ENCODE results near the gene HNF4A.

HNF4A gene

DNA sequence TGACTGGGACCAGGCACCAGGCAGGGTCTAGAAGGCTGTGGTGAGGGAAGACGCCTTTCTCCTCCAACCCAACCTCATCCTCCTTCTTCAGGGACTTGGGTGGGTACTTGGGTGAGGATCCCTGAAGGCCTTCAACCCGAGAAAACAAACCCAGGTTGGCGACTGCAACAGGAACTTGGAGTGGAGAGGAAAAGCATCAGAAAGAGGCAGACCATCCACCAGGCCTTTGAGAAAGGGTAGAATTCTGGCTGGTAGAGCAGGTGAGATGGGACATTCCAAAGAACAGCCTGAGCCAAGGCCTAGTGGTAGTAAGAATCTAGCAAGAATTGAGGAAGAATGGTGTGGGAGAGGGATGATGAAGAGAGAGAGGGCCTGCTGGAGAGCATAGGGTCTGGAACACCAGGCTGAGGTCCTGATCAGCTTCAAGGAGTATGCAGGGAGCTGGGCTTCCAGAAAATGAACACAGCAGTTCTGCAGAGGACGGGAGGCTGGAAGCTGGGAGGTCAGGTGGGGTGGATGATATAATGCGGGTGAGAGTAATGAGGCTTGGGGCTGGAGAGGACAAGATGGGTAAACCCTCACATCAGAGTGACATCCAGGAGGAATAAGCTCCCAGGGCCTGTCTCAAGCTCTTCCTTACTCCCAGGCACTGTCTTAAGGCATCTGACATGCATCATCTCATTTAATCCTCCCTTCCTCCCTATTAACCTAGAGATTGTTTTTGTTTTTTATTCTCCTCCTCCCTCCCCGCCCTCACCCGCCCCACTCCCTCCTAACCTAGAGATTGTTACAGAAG is 75.0 kb downstream of the HNF4A start:
- Histone ChIP-seq H3K27me3 (ENCODE audit: insufficient read depth, low read depth, severe bottlenecking) (no peaks in the 10 kb centered on the region), H3K4me3 (ENCODE audit: low read depth, low read length) (no peak overlapping the region), H3K9me3 (ENCODE audit: severe bottlenecking) (no peaks in the 10 kb centered on the region), H3K36me3 (no peaks in the 10 kb centered on the region), H3K27ac (no peak overlapping the region)
- TF ChIP-seq, protein P1, sequence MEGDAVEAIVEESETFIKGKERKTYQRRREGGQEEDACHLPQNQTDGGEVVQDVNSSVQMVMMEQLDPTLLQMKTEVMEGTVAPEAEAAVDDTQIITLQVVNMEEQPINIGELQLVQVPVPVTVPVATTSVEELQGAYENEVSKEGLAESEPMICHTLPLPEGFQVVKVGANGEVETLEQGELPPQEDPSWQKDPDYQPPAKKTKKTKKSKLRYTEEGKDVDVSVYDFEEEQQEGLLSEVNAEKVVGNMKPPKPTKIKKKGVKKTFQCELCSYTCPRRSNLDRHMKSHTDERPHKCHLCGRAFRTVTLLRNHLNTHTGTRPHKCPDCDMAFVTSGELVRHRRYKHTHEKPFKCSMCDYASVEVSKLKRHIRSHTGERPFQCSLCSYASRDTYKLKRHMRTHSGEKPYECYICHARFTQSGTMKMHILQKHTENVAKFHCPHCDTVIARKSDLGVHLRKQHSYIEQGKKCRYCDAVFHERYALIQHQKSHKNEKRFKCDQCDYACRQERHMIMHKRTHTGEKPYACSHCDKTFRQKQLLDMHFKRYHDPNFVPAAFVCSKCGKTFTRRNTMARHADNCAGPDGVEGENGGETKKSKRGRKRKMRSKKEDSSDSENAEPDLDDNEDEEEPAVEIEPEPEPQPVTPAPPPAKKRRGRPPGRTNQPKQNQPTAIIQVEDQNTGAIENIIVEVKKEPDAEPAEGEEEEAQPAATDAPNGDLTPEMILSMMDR (IDR thresholded peaks at IDR 0.05; ENCODE audit: low read depth, low read length): no peak
- DNase-seq: no peak

DNA sequence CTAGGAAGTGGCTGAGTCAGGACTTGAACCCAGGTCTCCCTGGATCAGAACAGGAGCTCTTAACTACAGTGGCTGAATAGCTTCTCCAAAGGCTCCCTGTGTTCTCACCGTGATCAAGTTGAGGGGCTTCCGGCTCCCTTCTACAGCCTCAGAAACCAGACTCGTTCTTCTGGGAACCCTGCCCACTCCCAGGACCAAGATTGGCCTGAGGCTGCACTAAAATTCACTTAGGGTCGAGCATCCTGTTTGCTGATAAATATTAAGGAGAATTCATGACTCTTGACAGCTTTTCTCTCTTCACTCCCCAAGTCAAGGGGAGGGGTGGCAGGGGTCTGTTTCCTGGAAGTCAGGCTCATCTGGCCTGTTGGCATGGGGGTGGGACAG is 75.6 kb downstream of the HNF4A start:
- Histone ChIP-seq H3K4me3 (ENCODE audit: low read depth, low read length) (no peak overlapping the region), H3K36me3 (no peaks in the 10 kb centered on the region), H3K9me3 (ENCODE audit: severe bottlenecking) (no peaks in the 10 kb centered on the region), H3K27ac (no peak overlapping the region), H3K27me3 (ENCODE audit: insufficient read depth, low read depth, severe bottlenecking) (no peaks in the 10 kb centered on the region)
- no peak for DNase-seq
- TF ChIP-seq, protein P1 (IDR thresholded peaks at IDR 0.05; ENCODE audit: low read depth, low read length): no peak

DNA sequence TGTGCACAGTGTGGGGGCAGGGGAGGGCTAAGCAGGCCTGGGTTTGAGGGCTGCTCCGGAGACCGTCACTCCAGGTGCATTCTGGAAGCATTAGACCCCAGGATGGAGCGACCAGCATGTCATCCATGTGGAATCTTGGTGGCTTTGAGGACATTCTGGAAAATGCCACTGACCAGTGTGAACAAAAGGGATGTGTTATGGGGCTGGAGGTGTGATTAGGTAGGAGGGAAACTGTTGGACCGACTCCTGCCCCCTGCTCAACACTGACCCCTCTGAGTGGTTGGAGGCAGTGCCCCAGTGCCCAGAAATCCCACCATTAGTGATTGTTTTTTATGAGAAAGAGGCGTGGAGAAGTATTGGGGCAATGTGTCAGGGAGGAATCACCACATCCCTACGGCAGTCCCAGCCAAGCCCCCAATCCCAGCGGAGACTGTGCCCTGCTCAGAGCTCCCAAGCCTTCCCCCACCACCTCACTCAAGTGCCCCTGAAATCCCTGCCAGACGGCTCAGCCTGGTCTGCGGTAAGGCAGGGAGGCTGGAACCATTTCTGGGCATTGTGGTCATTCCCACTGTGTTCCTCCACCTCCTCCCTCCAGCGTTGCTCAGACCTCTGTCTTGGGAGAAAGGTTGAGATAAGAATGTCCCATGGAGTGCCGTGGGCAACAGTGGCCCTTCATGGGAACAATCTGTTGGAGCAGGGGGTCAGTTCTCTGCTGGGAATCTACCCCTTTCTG is 76.2 kb downstream of the HNF4A start:
- DNase-seq: no peak
- H3K4me3 ChIP-seq (ENCODE audit: low read depth, low read length): no peak overlapping the region
- H3K27me3 ChIP-seq (ENCODE audit: insufficient read depth, low read depth, severe bottlenecking): no peaks in the 10 kb centered on the region
- no peaks in the 10 kb centered on the region for H3K9me3 ChIP-seq (ENCODE audit: severe bottlenecking)
- H3K36me3 ChIP-seq: no peaks in the 10 kb centered on the region
- no peak overlapping the region for H3K27ac ChIP-seq
- TF ChIP-seq, protein P1 (IDR thresholded peaks at IDR 0.05; ENCODE audit: low read depth, low read length): 0 out of 2 replicates have a peak, but pooled peaks have one; percentile 18

DNA sequence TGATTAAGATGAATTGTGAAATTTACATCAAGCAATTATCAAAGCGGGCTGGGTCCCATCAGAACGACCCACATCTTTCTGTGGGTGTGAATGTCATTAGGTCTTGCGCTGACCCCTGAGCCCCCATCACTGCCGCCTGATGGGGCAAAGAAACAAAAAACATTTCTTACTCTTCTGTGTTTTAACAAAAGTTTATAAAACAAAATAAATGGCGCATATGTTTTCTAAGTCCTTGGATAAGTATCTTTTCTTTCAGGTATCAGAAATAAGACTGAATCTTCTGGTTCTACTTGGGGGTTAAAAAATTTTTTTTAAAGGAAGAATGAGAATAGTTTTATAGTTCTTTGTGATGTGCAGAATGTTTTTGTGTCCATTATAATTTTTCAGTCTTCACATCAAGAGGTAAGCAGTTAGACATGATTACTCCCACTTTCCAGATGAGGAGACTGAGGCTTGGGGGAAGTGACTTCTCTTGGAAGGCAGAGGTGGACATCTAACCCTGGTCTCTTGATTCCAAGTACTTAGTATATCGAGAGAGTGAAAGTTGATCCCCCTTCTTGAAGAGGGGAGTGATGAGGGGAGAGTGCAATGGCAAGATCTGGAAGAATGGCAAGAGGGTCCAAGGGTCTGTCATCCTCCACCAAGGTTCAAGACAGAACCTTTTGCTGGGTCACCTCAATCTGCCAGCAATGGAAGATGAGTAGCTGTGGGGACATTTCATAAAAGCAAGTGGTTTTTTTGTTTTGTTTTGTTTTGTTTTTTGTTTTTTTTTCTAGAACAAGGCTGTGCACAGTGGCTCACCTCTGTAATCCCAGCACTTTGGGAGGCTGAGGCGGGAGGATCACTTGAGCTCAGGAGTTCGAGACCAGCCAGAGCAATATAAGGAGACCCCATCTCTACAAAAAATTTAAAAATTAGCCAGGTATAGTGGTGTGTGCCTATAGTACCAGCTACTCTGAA is 77.4 kb downstream of the HNF4A start:
- Histone ChIP-seq H3K27me3 (ENCODE audit: insufficient read depth, low read depth, severe bottlenecking) (no peaks in the 10 kb centered on the region), H3K27ac (no peak overlapping the region), H3K36me3 (no peaks in the 10 kb centered on the region), H3K4me3 (ENCODE audit: low read depth, low read length) (no peak overlapping the region), H3K9me3 (ENCODE audit: severe bottlenecking) (no peaks in the 10 kb centered on the region)
- no peak for DNase-seq
- TF ChIP-seq, protein P1 (IDR thresholded peaks at IDR 0.05; ENCODE audit: low read depth, low read length): no peak

DNA sequence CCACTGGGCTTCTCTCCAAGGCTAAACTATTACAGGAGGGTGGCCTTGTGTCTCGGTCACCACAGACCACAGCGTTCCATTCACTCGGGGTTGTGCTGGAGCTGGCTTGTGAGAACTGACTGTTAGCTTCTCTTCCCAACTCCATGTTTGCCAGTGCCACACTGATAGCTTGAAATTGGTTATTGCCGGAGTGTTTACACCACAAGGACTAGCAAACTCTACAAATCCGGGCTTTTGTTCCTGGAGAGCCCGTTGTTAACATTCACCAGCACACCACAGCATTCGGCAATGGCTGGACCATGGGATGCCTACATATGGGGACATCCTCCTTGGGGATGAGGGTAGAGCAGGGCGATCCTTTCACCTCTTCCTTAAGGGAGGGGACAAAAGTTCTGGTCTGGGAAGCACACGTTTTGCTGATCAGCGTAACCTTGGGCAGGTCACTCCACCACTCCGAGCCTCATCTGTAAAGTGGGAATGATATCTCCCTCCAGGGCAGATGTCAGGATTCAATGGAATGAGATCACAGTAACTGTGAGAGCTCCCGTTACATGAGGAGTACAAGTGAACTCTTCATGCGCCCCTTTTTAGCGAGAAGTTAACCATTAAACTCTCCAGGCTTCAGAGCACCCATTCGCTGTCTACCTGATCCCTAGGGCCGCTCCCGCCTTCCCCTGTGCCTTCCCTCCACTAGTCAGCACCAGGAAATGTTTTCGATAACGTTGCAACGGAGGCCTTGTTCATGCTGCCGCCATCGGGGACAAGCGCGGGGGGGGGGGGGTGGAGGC is 78.4 kb downstream of the HNF4A start:
- no peak for DNase-seq
- H3K27ac ChIP-seq: no peak overlapping the region
- TF ChIP-seq, protein P1 (IDR thresholded peaks at IDR 0.05; ENCODE audit: low read depth, low read length): no peak
- H3K36me3 ChIP-seq: no peaks in the 10 kb centered on the region
- H3K4me3 ChIP-seq (ENCODE audit: low read depth, low read length): no peak overlapping the region
- no peaks in the 10 kb centered on the region for H3K9me3 ChIP-seq (ENCODE audit: severe bottlenecking)
- no peaks in the 10 kb centered on the region for H3K27me3 ChIP-seq (ENCODE audit: insufficient read depth, low read depth, severe bottlenecking)

All from WERI-Rb-1 (cell line).